ENCODE data around the gene PLXNA3. TPM values are rescaled to one million over a fixed set of nuclear protein-coding genes. Genes with fewer than 3 reads are reported as not detected.

The PLXNA3 gene
- total RNA-seq, 2 donors from 2014 or later = 15.7 to 21.0 TPM

DNA sequence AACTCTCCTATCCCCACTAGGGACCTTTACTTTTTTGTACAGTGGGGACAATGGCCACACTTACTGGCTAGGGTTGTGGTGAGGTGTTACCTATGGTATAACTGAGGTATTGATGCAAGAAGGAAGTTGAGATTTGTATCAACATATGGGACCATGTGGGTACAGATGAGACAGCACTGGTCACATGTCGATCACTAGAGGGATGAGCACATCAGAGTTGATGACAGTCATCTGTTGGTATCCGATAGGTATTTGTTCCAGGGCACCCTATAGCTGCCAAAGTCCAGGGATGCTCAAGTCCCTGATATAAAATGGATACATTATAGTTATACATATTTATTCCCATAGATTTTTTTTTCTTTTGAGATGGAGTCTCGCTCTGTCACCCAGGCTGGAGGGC is 44.9 kb downstream of the PLXNA3 start:
- Histone ChIP-seq H3K4me3 (no peak overlapping the region), H3K27ac (no peak overlapping the region), H3K4me1 (replicated peaks) (no peaks in the 10 kb centered on the region), H3K36me3 (no peaks in the 10 kb centered on the region), H3K27me3 (replicated peaks; ENCODE audit: insufficient read depth) (no peaks in the 10 kb centered on the region), H3K9me3 (no peaks in the 10 kb centered on the region)
- 92% methylated on average over 3 of the region's 3 CpGs for WGBS
- DNase-seq (ENCODE audit: low spot score) = no peak
- intact Hi-C loops (cut with DNase I) = no loop called here
- TF ChIP-seq POLR2AphosphoS5 (IDR thresholded peaks at IDR 0.05) (no peak), POLR2A (IDR thresholded peaks at IDR 0.05) (no peak)
- TF ChIP-seq, protein P1, sequence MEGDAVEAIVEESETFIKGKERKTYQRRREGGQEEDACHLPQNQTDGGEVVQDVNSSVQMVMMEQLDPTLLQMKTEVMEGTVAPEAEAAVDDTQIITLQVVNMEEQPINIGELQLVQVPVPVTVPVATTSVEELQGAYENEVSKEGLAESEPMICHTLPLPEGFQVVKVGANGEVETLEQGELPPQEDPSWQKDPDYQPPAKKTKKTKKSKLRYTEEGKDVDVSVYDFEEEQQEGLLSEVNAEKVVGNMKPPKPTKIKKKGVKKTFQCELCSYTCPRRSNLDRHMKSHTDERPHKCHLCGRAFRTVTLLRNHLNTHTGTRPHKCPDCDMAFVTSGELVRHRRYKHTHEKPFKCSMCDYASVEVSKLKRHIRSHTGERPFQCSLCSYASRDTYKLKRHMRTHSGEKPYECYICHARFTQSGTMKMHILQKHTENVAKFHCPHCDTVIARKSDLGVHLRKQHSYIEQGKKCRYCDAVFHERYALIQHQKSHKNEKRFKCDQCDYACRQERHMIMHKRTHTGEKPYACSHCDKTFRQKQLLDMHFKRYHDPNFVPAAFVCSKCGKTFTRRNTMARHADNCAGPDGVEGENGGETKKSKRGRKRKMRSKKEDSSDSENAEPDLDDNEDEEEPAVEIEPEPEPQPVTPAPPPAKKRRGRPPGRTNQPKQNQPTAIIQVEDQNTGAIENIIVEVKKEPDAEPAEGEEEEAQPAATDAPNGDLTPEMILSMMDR (IDR thresholded peaks at IDR 0.05) = no peak

DNA sequence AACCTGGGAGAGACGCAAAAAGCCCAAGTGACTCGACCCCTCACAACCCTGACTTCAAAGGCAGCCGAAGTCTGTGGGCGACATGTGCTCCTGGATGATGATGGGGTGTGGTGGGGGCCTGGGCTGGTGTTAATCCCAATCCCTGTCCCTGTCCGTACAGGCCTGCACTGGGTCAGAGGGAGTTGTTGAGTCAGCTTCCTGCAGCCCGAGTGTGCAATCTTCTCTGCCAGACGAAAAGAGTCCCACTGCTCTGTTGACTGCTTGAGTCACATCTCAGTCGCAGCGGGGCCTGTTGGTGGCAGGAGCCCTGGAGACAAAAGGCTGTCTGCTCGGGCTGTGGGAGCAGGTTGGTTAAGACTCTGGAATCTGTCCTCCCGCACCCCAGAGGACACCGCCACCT is 47.7 kb downstream of the PLXNA3 start:
- intact Hi-C loops (cut with DNase I) = no loop called here

DNA sequence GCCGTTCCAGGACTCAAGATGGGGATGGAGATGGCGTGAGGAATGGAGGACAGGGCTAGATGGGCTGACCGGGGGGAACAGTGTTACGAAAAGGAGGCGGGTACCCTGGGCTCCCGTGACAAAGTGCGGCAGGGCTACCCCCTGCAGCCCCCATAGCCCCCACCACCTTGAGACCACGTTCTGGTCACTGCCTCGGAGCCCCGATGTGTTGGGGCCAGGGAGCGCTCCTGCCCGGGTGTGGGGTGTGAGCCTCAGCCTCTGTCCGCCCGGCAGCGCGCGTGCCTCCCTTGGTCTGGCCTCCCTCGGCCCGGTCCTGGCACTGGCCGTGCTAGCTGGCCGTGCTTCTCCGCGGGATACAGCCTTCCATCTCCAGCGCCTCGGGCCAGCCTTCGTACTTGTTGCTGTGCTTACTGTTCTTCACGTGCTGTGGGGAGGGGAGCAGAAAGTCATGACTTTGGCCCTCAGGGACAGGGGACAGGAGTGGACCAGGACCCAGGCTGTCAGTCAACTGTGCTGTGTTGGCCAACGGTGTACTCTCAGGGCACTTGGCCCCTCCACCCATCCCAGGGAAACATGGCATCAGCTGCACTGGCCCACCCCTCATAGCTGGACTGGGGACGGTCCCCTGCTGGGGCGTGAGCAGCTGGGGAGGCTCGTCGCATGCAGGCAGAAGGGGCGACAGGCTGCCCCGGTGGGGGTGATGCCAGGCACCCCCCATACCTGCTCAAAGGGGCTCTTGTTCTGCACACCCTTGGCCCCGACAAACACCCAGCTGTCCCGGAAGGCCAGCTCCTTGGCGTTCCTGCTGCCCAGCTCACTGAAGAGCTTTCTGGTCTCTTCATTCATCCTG is 48.6 kb downstream of the PLXNA3 start:
- WGBS = 94% methylated on average over 18 of the region's 37 CpGs
- Histone ChIP-seq H3K4me3 (no peak overlapping the region), H3K4me1 (replicated peaks) (no peaks in the 10 kb centered on the region), H3K27ac (no peak overlapping the region), H3K9me3 (no peaks in the 10 kb centered on the region), H3K36me3 (no peaks in the 10 kb centered on the region), H3K27me3 (replicated peaks; ENCODE audit: insufficient read depth) (no peaks in the 10 kb centered on the region)
- DNase-seq (ENCODE audit: low spot score) = no peak
- TF ChIP-seq POLR2AphosphoS5 (IDR thresholded peaks at IDR 0.05) = no peak
- TF ChIP-seq, protein P1 (IDR thresholded peaks at IDR 0.05) = no peak
- no peak for TF ChIP-seq POLR2A (IDR thresholded peaks at IDR 0.05)
- intact Hi-C loops (cut with DNase I) = no loop called here

More for the DNA sequence above, 47.7 kb downstream of the PLXNA3 start:
- H3K9me3 ChIP-seq = no peaks in the 10 kb centered on the region
- WGBS = 64% methylated on average over 7 of the region's 12 CpGs
- no peaks in the 10 kb centered on the region for H3K27me3 ChIP-seq (replicated peaks; ENCODE audit: insufficient read depth)
- no peak overlapping the region for H3K27ac ChIP-seq
- H3K4me3 ChIP-seq = no peak overlapping the region
- no peak for DNase-seq (ENCODE audit: low spot score)
- no peaks in the 10 kb centered on the region for H3K4me1 ChIP-seq (replicated peaks)
- no peaks in the 10 kb centered on the region for H3K36me3 ChIP-seq
- TF ChIP-seq, protein P1 (IDR thresholded peaks at IDR 0.05) = no peak
- TF ChIP-seq POLR2A (IDR thresholded peaks at IDR 0.05) (no peak), POLR2AphosphoS5 (IDR thresholded peaks at IDR 0.05) (no peak)

DNA sequence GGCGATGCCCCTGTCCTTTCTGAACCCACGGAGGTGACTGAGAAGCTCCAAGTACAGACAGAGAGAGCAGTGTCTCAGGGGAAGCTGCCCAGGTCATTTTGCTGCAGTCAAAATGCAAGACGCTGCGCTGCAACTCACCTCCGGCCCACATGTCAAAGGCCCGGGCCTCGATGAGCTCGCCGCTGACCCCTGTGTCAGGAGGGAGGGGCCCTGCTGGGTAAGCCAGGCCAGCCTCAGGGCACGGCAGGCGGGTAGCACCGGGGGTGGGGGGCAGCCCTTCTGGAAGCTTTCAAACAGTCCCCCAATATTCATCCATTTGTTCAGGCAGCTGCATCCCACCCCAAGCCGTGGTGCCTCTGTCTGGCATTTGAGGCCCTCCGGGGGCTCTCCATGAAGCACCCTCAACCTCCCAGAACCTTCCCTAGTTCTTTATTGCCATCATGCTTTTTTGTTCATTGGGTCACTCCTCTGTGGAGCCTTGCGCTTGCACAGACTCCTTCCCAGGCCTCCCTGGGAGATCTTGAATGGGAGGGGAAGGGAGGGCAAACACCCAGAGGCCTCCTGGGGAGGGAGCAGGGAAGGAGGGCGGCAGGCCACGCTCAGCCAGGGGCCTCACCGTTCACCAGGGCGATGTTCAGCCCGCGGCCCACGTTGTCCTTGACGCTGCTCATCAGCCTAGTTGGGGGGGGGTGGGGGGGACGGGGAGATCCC is 49.7 kb downstream of the PLXNA3 start:
- H3K4me3 ChIP-seq = no peak overlapping the region
- WGBS = 77% methylated on average over 14 of the region's 24 CpGs
- TF ChIP-seq POLR2AphosphoS5 (IDR thresholded peaks at IDR 0.05) (no peak), POLR2A (IDR thresholded peaks at IDR 0.05) (no peak)
- TF ChIP-seq, protein P1 (IDR thresholded peaks at IDR 0.05) = no peak

More for the DNA sequence above, 49.7 kb downstream of the PLXNA3 start:
- no peaks in the 10 kb centered on the region for H3K9me3 ChIP-seq
- no peak for DNase-seq (ENCODE audit: low spot score)
- no peak overlapping the region for H3K27ac ChIP-seq
- no peaks in the 10 kb centered on the region for H3K4me1 ChIP-seq (replicated peaks)
- intact Hi-C loops (cut with DNase I) = no loop called here
- H3K36me3 ChIP-seq = no peaks in the 10 kb centered on the region
- H3K27me3 ChIP-seq (replicated peaks; ENCODE audit: insufficient read depth) = no peaks in the 10 kb centered on the region
